ENCODE results near the gene GCC2. TPM values are rescaled to one million over a fixed set of nuclear protein-coding genes. Genes with fewer than 3 reads are reported as not detected.
A peak's percentile ranks its signal among the peaks of the same experiment; 100 is the strongest.
"Not testable (repeated sequence)": the region's sequence is repeated elsewhere in the genome, so short reads cannot be mapped to it uniquely, and the experiment has no call there.

Gene GCC2
- total RNA-seq, 1 experiment from 2014 or later: 10.3 TPM

GRCh38 chr2:108512431-108512830 lies 63.4 kb downstream of the GCC2 start:
- DNase-seq (ENCODE audit: low read depth): not testable (repeated sequence)

- peak; percentile 44 for DNase-seq (ENCODE audit: low read depth)
These were observed 65.5 kb downstream of the GCC2 start for GRCh38 chr2:108514478-108514877.

DNA sequence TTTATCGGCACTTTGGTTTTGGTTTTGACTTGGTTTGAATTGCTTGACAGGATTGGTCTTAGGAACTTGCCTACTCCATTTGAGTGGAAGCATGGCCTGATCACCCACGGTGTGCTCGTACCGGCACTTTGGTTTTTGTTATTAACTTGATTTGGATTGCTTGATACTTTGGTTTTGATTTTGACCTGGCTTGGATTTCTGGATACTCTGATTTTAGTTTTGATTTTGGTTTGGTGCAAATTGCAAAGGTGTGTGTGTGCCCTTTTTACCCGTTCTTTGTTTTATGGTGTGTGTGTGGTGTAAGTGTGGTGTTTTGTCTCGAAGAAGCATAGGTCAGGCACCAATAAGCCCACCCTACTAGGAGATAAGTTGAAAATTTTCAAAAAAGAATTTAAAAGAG lies 75.7 kb downstream of the GCC2 start:
- not testable (repeated sequence) for DNase-seq (ENCODE audit: low read depth)

DNA sequence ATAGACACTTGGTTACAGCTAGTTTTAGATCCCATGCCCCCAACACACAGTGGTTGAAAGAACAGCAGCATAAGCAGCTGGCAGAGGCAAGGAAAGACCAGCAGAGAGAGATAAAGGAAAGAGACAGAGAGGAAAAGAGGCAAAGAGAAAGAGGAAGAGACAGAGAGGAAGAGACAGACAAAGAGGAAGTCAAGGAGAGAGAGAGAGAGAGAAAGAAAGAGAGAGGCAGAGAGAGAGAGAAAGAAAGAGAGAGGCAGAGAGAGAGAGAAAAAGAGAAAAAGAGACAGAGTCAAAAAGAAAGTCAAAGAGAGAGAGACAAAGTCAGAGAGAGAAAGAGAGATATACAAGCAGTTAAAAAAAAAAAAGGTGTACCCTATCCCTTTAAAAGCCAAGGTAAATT lies 76.3 kb downstream of the GCC2 start:
- DNase-seq (ENCODE audit: low read depth): not testable (repeated sequence)

- no peak for DNase-seq (ENCODE audit: low read depth)
These were observed 82.7 kb downstream of the GCC2 start for GRCh38 chr2:108531674-108532055.

GRCh38 chr2:108533832-108534583 lies 85.0 kb downstream of the GCC2 start, which contains the start of gene LIMS1:
Gene LIMS1 (plus strand): TSS chr2:108534470. CDS start chr2:108534563, 93 bp downstream.
- DNase-seq (ENCODE audit: low read depth): peak; percentile 82

DNA sequence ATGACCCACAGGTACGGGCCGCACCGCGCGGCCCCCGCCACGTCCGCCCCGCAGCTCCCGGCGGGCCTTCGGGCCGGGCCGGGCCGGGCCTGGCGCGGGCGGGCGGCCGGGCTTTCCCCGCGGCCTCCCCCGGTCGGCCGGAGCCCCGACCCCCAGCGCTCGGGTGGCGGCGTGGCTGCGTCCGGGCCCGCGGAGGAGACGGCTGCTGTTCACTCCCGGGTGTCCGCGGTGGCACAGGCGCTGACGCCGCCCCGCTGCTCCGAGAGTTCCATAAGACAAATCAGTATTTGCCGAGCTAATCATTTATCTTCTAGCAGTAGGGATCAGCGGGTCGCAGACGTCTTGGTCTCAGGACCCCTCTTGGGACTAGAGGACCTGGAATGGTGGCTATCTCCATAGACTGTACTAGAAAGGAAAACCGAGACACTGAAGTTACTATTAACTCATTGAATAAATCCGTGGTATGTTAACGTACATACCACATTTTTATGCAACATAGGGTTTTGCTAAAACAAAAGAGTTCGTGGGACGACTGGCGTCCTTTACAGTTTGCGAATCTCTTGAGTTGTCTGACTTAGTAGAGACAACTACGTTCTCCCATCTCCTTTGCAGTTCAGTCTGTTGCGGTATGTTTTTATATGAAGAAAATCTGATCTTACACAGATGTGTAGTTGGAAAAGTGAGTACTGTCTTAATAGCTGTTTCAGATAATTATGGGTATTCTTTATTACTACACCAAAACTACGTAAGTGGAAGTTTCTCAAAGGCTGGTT lies 85.8 kb downstream of the GCC2 start:
- DNase-seq (ENCODE audit: low read depth): peak; percentile 31

DNA sequence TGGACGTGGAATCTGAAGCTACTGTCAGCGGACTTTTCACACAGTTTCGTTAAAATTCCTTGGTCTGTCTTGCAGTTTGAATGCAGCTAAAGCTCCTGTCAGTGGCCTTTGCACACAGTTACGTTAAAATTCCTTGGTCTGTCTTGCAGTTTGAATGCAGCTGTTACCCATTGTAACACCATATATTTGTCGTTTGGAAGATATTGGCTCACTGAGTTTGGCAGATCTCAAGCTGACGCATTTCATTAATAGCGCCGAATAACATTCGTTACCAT lies 86.3 kb downstream of the GCC2 start:
- DNase-seq (ENCODE audit: low read depth): no peak

DNA sequence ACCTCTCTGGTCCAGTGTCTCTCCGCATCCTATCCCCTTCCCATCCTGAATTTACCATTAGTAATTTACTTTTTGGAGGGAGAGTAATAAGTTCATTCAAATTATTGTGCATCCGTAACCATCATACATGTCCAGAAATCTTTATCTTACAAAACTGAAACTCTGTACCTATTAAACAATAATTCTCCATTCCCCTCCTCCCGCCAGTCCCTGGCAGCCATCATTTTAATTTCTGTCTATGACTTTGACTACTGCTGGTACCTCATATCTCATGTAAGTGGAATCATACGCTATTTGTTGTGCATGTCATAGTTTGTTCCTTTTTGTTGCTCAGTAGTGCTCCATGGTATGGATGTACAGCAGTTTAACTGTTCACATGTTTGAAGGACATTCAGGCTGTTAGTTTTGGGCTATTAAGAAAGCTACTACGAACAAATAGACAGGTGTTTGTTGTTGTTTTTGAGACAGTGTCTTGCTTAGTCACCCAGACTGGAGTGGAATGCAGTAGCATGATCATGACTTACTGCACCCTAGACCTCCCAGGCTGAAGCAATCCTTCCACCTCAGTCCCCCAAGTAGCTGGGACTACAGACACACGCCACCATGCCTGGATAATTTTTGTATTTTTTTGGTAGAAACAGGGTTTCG lies 87.3 kb downstream of the GCC2 start:
- peak; percentile 46 for DNase-seq (ENCODE audit: low read depth)

GRCh38 chr2:108536911-108537310 lies 87.9 kb downstream of the GCC2 start:
- no peak for DNase-seq (ENCODE audit: low read depth)

DNA sequence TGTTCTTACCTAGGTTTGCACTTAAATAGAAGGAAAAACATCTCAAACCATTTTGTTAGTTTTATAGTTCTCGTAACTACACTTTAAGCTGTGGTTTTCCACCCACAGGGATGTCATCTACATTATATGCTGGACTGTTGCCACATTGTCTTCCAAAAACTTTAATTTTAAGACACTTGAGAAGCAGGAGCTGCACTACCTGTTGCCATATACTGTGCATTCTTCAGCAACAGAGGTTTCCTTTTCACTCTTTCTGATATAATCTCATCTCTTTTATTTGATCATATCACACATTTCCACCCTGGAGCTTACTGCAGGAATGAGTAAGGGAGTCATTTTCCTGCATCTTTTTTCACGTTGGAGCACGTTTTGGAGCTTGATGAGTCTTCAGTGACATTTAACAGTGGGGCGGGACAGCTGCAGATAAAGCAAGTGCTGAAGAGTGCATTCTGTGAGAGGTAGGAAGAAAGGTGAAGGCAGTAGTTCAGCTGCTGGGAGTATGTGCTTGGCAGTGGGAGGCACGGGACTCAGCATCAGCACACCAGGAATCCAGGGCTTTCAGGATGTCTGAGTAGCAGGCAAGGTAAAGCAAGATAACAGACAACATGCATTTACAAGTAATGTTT lies 89.1 kb downstream of the GCC2 start:
- no peak for DNase-seq (ENCODE audit: low read depth)

- DNase-seq (ENCODE audit: low read depth): no peak
These were observed 92.4 kb downstream of the GCC2 start for GRCh38 chr2:108541451-108541850.

GRCh38 chr2:108542071-108542470 lies 93.1 kb downstream of the GCC2 start:
- DNase-seq (ENCODE audit: low read depth): no peak

DNA sequence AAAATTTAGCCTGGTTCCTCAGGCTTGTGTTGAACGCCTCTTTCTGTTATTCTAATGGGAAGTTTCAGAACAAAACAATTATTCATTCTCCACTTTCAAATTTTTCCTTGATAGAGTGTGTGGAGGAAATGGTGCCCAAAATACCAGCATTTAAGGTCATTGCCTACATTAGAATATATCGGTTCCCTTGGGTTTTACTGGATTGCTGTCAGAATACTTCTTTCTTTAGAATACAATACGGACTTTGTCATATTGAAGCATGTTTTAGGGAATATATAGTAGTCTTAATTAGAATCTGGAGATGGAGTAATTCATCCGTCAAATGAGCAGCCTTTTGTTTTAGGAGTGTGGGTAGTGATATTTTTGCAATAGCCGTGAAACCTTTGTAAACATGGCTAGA lies 98.6 kb downstream of the GCC2 start:
- DNase-seq (ENCODE audit: low read depth): no peak

DNA sequence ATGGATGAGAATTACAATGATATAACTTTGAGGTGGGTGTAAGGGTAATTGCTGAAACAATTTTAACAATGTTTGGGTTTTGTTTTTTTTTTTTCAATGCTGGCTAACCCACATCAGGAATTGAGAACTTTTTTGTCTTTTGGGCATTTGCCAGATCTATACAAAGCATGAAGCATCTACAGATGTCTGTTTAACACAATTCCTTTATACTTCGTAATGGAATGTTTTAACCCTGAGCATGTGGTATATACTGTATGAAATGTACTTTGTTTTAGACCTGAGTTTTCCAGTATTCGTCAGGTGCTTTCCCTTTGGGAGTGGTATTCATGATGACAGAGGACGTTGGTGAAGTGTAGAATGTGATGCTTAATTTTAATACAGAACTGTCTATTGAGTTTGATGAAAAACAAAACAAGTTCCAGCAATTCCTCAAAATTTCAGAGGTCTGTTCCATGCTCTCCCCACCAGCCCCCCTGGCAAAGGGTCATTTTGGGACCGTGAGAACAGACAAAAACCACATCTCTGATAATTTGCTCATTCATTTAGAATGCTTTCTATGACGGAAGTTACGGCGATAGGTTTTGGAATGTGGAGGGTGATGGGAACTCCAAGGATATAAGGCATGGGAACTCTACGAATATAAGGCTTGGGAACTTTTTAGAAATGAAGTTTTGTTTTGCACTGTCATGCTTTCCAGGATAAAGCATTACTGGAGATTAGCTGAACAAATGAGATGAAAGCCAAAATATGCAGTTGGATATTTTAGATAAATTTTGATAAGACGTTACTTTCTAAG lies 99.4 kb downstream of the GCC2 start:
- no peak for DNase-seq (ENCODE audit: low read depth)

GRCh38 chr2:108552566-108552965 lies 103.6 kb downstream of the GCC2 start:
- DNase-seq (ENCODE audit: low read depth): no peak

DNA sequence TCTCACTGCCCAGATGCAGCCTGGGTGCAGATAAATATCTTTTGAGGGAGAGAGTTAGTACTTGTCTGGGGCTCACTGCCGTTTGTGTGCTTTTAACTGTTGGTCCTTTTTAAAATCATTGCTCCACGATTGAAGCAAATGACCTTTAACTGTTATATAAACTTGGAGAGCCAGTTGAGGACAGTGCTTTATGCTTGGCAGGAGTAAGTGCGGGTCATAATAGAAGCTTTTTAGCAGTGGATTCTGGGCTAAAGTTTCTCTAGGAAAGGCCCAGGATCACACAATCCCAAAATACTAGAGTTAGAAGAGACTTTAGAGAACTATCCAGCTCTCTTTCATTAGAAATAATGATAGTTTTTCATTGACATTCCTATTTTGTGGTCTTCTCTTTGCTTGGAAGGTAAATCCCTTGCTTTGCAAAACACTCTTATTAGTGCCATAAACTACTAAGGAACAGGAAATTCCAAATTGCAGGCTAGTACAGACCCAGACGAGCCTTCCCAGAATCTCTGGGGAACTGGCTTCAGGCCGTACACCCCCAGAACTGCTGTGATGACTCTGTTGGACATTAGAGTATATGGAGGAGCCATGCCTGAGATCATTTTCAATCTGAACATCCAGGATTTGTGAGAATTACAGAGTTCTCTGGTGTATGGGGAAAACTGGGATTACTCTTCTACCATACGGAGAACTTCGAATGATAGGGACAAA lies 104.4 kb downstream of the GCC2 start:
- no peak for DNase-seq (ENCODE audit: low read depth)

DNA sequence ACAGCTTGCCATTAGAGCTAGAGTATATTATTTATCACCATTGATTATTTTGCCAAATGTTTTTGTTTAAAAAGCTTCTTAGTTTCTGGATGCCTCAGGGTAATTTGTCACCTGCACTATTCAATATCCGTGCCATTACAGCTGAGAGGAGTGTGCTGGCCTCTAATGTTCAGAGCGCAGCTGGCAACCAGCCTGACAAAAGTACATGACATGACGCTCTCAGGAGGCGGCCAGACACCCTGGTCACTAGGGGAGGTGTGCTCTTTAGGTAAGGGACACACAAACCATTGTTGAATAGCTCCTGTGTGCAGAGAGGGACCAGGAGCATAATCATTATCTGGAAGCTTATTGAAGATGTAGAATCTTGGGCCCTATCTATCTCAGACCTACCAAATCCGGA lies 105.5 kb downstream of the GCC2 start:
- no peak for DNase-seq (ENCODE audit: low read depth)

DNA sequence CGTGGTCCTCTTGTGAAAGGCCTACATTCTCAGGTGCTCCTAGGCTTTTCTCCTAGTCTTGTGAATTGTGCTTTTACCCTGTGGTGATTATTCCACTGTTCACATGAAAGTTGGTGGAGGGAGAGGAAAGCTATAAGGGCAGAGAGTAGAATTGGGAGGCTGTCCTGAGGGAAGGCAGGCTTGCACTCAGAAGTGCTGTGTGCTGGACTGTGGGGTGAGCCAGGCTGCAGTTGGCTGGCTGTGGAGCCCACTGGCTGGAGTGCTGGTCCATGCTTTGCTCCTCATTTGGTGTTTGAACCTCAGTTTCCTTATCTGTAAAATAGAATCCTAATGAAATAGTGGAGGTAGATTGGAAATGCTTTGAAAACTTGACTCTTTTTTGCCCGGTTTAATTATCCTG lies 106.6 kb downstream of the GCC2 start:
- DNase-seq (ENCODE audit: low read depth): no peak

DNA sequence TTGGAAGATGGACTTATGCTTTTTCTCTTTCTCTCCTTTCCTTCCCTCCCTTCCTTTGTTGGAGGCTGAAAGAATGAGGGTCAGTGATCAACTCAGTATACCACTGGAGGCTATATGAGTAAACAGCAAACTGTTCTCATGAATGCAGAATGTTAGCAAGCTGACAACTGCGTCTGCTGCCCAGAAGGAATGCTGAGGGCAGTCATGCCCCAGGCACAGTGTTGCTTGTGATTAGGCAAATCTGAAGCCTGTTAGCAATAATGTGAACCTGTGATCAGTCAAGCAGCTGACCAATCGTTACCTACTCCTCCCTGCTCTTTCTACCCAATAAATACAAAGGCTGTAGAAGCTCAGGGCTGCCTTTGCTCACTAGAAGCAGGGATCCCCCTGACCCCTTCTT lies 107.6 kb downstream of the GCC2 start:
- not testable (repeated sequence) for DNase-seq (ENCODE audit: low read depth)
